WTC11 (cell line): ENCODE data around the gene PIGV. TPM values are rescaled to one million over a fixed set of nuclear protein-coding genes. Genes with fewer than 3 reads are reported as not detected.

ENCODE experiments used
- ATAC-seq: fragments of 200-7000 bp; cut with Tn5 transposase; 2 replicates; pipeline ENCODE4 v1.10.0; 2021; ENCODE audit warnings: mild to moderate bottlenecking, moderate library complexity
- CTCF ChIA-PET: fragments of 300-600 bp; sonication (Branson Sonifier 250); formaldehyde crosslinking; loops from one replicate; lab custom pipeline; 2021; ENCODE audit warnings: antibody characterized with exemption; lab: Charles Lee
- POLR2A ChIA-PET: fragments of 350-600 bp; sonication (Branson Sonifier 250); formaldehyde crosslinking; loops from one replicate; lab custom pipeline; 2021; ENCODE audit warnings: antibody characterized with exemption; lab: Charles Lee
- DNase-seq: peaks from one replicate; pipeline ENCODE4 v3.0.0; 2021; ENCODE audit warnings: low spot score
- H3K27ac Mint-ChIP-seq: 2 replicates; pipeline ENCODE4 v1.8.0; 2021; ENCODE audit warnings: mixed read lengths
- H3K27me3 Mint-ChIP-seq: 2 replicates; pipeline ENCODE4 v1.8.0; 2021; ENCODE audit warnings: low read depth, mild to moderate bottlenecking, moderate library complexity, mixed read lengths
- H3K36me3 Mint-ChIP-seq: 2 replicates; pipeline ENCODE4 v1.8.0; 2021; ENCODE audit warnings: mixed read lengths
- H3K4me1 Mint-ChIP-seq: 2 replicates; pipeline ENCODE4 v1.8.0; 2022; ENCODE audit warnings: mixed read lengths
- H3K4me3 Mint-ChIP-seq: 2 replicates; pipeline ENCODE4 v1.8.0; 2021; ENCODE audit warnings: mild to moderate bottlenecking, moderate library complexity, mixed read lengths
- H3K9me3 Mint-ChIP-seq: 2 replicates; pipeline ENCODE4 v1.8.0; 2021; ENCODE audit warnings: mixed read lengths
- ATF1 ChIP-seq: sonication (generic); formaldehyde crosslinking; IDR thresholded peaks from 2 replicates; pipeline ENCODE4 v1.8.1; 2023; ENCODE audit warnings: mild to moderate bottlenecking, moderate library complexity, missing genetic modification reagents
- CDX4 ChIP-seq: fragments of 250-450 bp; sonication (Bioruptor Pico); IDR thresholded peaks from 2 replicates; pipeline ENCODE4 v1.9.0; 2021; ENCODE audit warnings: moderate library complexity, mild to moderate bottlenecking, inconsistent platforms, borderline replicate concordance
- CTCF ChIP-seq: fragments of 200-600 bp; IDR thresholded peaks from 2 replicates; pipeline ENCODE4 v1.8.0; 2022; ENCODE audit warnings: antibody characterized with exemption
- E2F5 ChIP-seq: sonication (generic); formaldehyde crosslinking; IDR thresholded peaks from 2 replicates; pipeline ENCODE4 v1.8.1; 2022; ENCODE audit warnings: mild to moderate bottlenecking, moderate library complexity, missing genetic modification reagents
- ERG ChIP-seq: fragments of 250-450 bp; sonication (Bioruptor Pico); IDR thresholded peaks from 2 replicates; pipeline ENCODE4 v1.8.0; 2021; ENCODE audit warnings: mild to moderate bottlenecking
- IRF2 ChIP-seq: sonication (generic); formaldehyde crosslinking; IDR thresholded peaks from 2 replicates; pipeline ENCODE4 v1.8.0; 2022; ENCODE audit warnings: low read depth, missing genetic modification reagents, borderline replicate concordance
- KAT7 ChIP-seq: sonication (generic); formaldehyde crosslinking; IDR thresholded peaks from 2 replicates; pipeline ENCODE4 v1.8.1; 2023; ENCODE audit warnings: missing genetic modification reagents, mild to moderate bottlenecking, borderline replicate concordance
- MAX ChIP-seq: sonication (generic); formaldehyde crosslinking; IDR thresholded peaks from 2 replicates; pipeline ENCODE4 v1.8.0; 2022; ENCODE audit warnings: mild to moderate bottlenecking, missing genetic modification reagents
- MYBL2 ChIP-seq: sonication (generic); formaldehyde crosslinking; IDR thresholded peaks from 2 replicates; pipeline ENCODE4 v1.8.1; 2023; ENCODE audit warnings: mild to moderate bottlenecking, moderate library complexity, missing genetic modification reagents
- NR1H2 ChIP-seq: sonication (generic); formaldehyde crosslinking; IDR thresholded peaks from 2 replicates; pipeline ENCODE4 v1.9.0; 2021; ENCODE audit warnings: mild to moderate bottlenecking, moderate library complexity, missing genetic modification reagents
- OVOL2 ChIP-seq: fragments of 250-450 bp; sonication (Bioruptor Pico); IDR thresholded peaks from 2 replicates; pipeline ENCODE4 v1.9.0; 2021; ENCODE audit warnings: mild to moderate bottlenecking, borderline replicate concordance
- SMAD3 ChIP-seq: sonication (generic); formaldehyde crosslinking; IDR thresholded peaks from 2 replicates; pipeline ENCODE4 v1.8.0; 2022; ENCODE audit warnings: missing genetic modification reagents, mild to moderate bottlenecking, borderline replicate concordance
- TCF7 ChIP-seq: sonication (generic); formaldehyde crosslinking; IDR thresholded peaks from 2 replicates; pipeline ENCODE4 v1.8.0; 2022; ENCODE audit warnings: mild to moderate bottlenecking, low read depth, missing genetic modification reagents, moderate library complexity
- USF2 ChIP-seq: sonication (generic); formaldehyde crosslinking; IDR thresholded peaks from 2 replicates; pipeline ENCODE4 v1.8.1; 2023; ENCODE audit warnings: mild to moderate bottlenecking, missing genetic modification reagents, moderate library complexity
- ZNF232 ChIP-seq: sonication (generic); formaldehyde crosslinking; IDR thresholded peaks from 2 replicates; pipeline ENCODE4 v1.8.0; 2022; ENCODE audit warnings: mild to moderate bottlenecking, missing genetic modification reagents
- ZNF317 ChIP-seq: sonication (generic); formaldehyde crosslinking; IDR thresholded peaks from 2 replicates; pipeline ENCODE4 v1.8.1; 2023; ENCODE audit warnings: low read depth, mild to moderate bottlenecking, moderate library complexity, missing genetic modification reagents, borderline replicate concordance
- ZNF423 ChIP-seq: fragments of 250-450 bp; sonication (Bioruptor Pico); IDR thresholded peaks from 2 replicates; pipeline ENCODE4 v2.1.2; 2022; ENCODE audit warnings: mild to moderate bottlenecking, moderate library complexity
- ZNF671 ChIP-seq: fragments of 250-450 bp; sonication (Bioruptor Pico); IDR thresholded peaks from 2 replicates; pipeline ENCODE4 v1.8.0; 2021; ENCODE audit warnings: mild to moderate bottlenecking
- total RNA-seq: library from RNA; stranded (reverse); gene quantifications from 3 replicates; pipeline ENCODE4 v1.2.3, GENCODE V29; 2021
- TF ChIP-seq, protein P1 (sequence below): fragments of 250-450 bp; sonication (Bioruptor Pico); IDR thresholded peaks from 2 replicates; pipeline ENCODE4 v1.9.0; 2021; ENCODE audit warnings: mild to moderate bottlenecking
- TF ChIP-seq, protein P2 (sequence below): fragments of 250-450 bp; sonication (Bioruptor Pico); IDR thresholded peaks from 2 replicates; pipeline ENCODE4 v1.9.0; 2021; ENCODE audit warnings: mild to moderate bottlenecking
- TF ChIP-seq, protein P3 (sequence below): sonication (generic); formaldehyde crosslinking; IDR thresholded peaks from 2 replicates; pipeline ENCODE4 v1.8.1; 2022; ENCODE audit warnings: low read depth, mild to moderate bottlenecking, moderate library complexity, missing genetic modification reagents, borderline replicate concordance
- TF ChIP-seq, protein P4 (sequence below): sonication (generic); formaldehyde crosslinking; IDR thresholded peaks from 2 replicates; pipeline ENCODE4 v1.8.0; 2023; ENCODE audit warnings: missing genetic modification reagents

PIGV gene
- total RNA-seq, 1 experiment from 2014 or later = 15.0 TPM

DNA sequence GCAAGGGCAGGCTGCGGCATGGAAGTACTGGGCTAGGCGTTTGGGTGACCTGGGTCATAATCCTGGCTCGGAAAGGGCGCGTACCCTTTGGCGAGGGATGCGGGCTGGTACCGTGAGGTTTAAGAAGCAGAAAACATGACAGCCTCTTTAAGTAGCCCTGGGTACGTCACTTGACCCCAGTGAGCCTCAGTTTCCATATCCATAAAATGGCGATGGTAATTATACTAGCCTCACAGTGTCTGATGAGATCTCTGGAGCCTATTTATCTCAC, 700 bp downstream of the PIGV start (continued):
- TF ChIP-seq, protein P1, sequence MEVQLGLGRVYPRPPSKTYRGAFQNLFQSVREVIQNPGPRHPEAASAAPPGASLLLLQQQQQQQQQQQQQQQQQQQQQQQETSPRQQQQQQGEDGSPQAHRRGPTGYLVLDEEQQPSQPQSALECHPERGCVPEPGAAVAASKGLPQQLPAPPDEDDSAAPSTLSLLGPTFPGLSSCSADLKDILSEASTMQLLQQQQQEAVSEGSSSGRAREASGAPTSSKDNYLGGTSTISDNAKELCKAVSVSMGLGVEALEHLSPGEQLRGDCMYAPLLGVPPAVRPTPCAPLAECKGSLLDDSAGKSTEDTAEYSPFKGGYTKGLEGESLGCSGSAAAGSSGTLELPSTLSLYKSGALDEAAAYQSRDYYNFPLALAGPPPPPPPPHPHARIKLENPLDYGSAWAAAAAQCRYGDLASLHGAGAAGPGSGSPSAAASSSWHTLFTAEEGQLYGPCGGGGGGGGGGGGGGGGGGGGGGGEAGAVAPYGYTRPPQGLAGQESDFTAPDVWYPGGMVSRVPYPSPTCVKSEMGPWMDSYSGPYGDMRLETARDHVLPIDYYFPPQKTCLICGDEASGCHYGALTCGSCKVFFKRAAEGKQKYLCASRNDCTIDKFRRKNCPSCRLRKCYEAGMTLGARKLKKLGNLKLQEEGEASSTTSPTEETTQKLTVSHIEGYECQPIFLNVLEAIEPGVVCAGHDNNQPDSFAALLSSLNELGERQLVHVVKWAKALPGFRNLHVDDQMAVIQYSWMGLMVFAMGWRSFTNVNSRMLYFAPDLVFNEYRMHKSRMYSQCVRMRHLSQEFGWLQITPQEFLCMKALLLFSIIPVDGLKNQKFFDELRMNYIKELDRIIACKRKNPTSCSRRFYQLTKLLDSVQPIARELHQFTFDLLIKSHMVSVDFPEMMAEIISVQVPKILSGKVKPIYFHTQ = no peak
- TF ChIP-seq ZNF423 (CRISPR knock-in tag) = no peak
- TF ChIP-seq, protein P2, sequence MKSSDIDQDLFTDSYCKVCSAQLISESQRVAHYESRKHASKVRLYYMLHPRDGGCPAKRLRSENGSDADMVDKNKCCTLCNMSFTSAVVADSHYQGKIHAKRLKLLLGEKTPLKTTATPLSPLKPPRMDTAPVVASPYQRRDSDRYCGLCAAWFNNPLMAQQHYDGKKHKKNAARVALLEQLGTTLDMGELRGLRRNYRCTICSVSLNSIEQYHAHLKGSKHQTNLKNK = no peak
- no peak for TF ChIP-seq NR1H2 (CRISPR knock-in tag)
- TF ChIP-seq MYBL2 (CRISPR knock-in tag) = no peak
- TF ChIP-seq TCF7 (CRISPR knock-in tag) = no peak
- no peak for TF ChIP-seq SMAD3 (CRISPR knock-in tag)
- TF ChIP-seq IRF2 = no peak
- no peak for TF ChIP-seq ZNF317 (CRISPR knock-in tag)

DNA sequence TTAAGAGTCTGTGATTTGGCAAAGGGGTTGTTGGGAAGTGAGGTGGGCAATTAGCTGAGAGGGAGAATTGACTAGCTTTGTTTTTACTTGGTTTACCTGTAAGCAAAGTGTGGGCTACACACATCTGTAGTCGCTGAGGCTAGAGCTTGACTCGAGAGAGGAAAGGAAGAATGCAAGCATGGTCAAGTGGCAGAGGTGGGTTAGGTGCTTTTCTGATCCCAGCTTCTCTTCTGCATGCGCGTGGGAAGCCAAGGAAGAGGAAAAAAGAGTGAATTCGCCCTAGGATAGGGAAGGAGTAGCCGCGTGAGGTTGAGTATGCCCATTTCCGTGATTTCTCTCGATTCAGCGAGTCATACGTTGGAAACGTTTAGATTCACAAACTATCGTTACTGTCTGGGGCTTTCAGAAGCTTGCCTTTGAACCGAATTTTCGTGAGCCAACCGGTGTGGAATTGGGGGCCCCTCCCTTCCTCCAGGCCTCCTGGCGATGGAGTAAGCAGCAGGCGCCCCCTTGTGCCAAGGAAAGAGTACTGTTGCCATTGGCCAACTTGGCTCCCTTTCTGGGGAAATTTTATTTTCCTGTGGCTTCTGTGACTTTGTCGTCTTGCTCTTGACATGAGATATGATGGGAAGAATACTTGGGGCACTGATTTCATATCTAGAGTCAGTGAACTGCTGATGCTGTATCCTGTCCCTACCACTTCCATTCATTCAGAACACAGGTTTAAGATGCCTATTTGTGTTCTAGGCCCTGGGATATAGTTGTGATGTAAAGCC, 1.3 kb downstream of the PIGV start:
- Mint-ChIP-seq H3K36me3 (peaks cover 4% of the 10 kb centered on the region), H3K27ac (peak overlapping the region; percentile 64), H3K4me3 (peak overlapping the region; percentile 97), H3K9me3 (no peaks in the 10 kb centered on the region), H3K27me3 (no peaks in the 10 kb centered on the region; the same call in 1 of the 2 replicates)
- DNase-seq = peak; percentile 79
- peak; percentile 17 for ATAC-seq
- POLR2A ChIA-PET = interaction anchor here (1.1 to 3.0 kb wide), 3 partner anchors 66 to 170 kb away, joined by 3 to 19 read pairs (median 3); no protein-coding TSS in a partner anchor
- TF ChIP-seq USF2 (CRISPR knock-in tag) (no peak), CTCF (peak; percentile 84)
- TF ChIP-seq, all 79 proteins: peak for 1
- peaks cover 41% of the 10 kb centered on the region for H3K4me1 Mint-ChIP-seq
- CTCF ChIA-PET = interaction anchor here (0.6 to 5.4 kb wide), 51 partner anchors 8 to 1089 kb away, joined by 3 to 110 read pairs (median 5); partner anchors contain the start of genes FAM76A, GPN2, RPS6KA1 and ZDHHC18

GRCh38 chr1:26789612-26789865, 1.8 kb downstream of the PIGV start:
- ChIA-PET POLR2A (interaction anchor here (3.0 kb wide), 1 partner anchor 97 kb away, joined by 19 read pairs; no protein-coding TSS in a partner anchor), CTCF (interaction anchor here (1.2 to 5.4 kb wide), 18 partner anchors 11 to 289 kb away, joined by 3 to 110 read pairs (median 10); partner anchors contain the start of gene RPS6KA1)
- no peak overlapping the region for H3K27ac Mint-ChIP-seq
- H3K9me3 Mint-ChIP-seq = no peaks in the 10 kb centered on the region
- peaks cover 37% of the 10 kb centered on the region for H3K4me1 Mint-ChIP-seq
- H3K27me3 Mint-ChIP-seq = no peaks in the 10 kb centered on the region; the same call in 1 of the 2 replicates
- H3K36me3 Mint-ChIP-seq = peaks cover 9% of the 10 kb centered on the region
- no peak for ATAC-seq
- no peak for DNase-seq
- no peak overlapping the region for H3K4me3 Mint-ChIP-seq
- TF ChIP-seq ZNF232 (CRISPR knock-in tag) (no peak), MAX (CRISPR knock-in tag) (no peak), ZNF423 (CRISPR knock-in tag) (no peak), OVOL2 (CRISPR knock-in tag) (no peak), ZNF671 (CRISPR knock-in tag) (no peak), ERG (no peak), E2F5 (CRISPR knock-in tag) (no peak), CDX4 (CRISPR knock-in tag) (no peak), KAT7 (no peak), ATF1 (CRISPR knock-in tag) (no peak)
- TF ChIP-seq, protein P3, sequence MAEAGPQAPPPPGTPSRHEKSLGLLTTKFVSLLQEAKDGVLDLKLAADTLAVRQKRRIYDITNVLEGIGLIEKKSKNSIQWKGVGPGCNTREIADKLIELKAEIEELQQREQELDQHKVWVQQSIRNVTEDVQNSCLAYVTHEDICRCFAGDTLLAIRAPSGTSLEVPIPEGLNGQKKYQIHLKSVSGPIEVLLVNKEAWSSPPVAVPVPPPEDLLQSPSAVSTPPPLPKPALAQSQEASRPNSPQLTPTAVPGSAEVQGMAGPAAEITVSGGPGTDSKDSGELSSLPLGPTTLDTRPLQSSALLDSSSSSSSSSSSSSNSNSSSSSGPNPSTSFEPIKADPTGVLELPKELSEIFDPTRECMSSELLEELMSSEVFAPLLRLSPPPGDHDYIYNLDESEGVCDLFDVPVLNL (CRISPR knock-in tag) = no peak
- TF ChIP-seq, protein P4, sequence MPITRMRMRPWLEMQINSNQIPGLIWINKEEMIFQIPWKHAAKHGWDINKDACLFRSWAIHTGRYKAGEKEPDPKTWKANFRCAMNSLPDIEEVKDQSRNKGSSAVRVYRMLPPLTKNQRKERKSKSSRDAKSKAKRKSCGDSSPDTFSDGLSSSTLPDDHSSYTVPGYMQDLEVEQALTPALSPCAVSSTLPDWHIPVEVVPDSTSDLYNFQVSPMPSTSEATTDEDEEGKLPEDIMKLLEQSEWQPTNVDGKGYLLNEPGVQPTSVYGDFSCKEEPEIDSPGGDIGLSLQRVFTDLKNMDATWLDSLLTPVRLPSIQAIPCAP (CRISPR knock-in tag) = no peak
